ENCODE measurements around the gene PGAP1.

The PGAP1 gene

DNA sequence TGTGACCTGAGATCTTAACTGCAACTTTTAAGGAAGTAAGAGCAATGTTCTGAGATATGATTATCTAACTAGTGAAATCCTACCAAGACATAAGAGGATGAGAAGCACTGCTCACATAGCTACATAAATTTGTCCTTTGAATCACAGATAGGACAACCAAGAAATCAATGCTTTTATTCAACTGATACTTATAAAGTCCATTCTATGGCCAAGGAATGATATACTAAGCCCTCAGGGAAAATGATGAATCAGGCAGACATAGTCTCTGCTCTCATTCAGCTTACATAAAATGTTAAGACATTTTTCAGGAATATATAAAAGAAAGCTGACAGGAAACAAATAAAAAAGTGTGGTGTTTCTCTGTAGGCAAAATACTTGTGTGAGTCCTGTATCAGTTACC is 39.1 kb downstream of the PGAP1 start:
- TF ChIP-seq GATA3 (IDR thresholded peaks at IDR 0.05; ENCODE audit: low read depth, low read length): no peak
- TF ChIP-seq GATA2 (IDR thresholded peaks at IDR 0.05; ENCODE audit: low read depth, low read length): no peak

DNA sequence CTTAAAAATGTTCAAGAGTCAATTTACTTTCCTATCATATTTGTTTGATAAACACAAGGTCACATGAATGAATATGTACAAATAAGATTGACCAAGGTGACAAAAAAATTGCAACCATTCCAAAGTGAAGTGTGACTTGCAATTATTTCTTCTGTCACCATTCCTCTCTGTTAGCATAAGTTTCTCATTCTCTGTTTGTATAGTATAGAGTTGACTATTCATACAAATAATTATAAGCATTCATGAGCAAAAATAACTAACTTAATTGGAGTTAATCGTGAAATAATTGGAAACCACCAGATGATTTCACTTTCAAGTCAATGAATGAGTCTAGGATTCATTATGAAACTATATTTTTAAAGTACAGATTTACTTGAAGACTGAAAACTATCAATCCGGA is 42.1 kb downstream of the PGAP1 start:
- no peak for TF ChIP-seq GATA3 (IDR thresholded peaks at IDR 0.05; ENCODE audit: low read depth, low read length)
- no peak for TF ChIP-seq GATA2 (IDR thresholded peaks at IDR 0.05; ENCODE audit: low read depth, low read length)

DNA sequence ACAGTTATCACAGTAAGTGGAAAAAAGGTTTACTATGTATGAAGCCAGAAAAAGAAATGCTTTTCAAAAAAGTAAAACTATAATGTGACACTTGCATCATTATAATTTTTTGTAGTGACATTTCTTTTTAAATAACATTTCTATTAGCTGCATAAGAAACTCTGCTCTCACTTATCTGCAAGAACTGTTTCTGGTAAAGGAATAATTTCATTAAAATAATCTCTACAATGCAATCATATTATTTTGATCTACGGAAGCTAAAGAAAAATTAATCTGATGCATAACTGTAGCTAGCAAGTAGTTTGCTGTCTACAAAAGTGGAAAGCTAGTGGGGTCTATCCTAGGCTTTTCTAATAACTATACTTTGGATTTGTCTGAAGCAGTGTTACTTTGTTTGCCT is 50.1 kb downstream of the PGAP1 start:
- TF ChIP-seq GATA3 (IDR thresholded peaks at IDR 0.05; ENCODE audit: low read depth, low read length) (no peak), GATA2 (IDR thresholded peaks at IDR 0.05; ENCODE audit: low read depth, low read length) (no peak)

DNA sequence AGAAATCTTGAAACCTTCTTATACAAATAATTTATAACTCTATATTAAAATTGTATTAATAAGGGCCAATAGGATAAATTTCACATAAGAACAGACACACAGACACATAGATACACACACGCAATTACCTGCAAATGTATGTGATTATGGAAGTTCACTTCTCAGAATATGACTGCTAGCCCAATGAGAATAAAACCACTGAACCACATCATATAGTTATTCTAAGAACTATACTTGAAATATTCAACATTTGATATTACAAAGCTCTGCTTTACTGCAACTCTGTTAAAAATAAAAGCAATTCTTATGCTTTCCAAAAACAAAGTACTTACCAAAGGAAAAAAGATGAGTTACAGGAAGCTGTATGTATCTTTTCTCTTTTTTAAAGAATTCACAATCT is 51.1 kb downstream of the PGAP1 start:
- TF ChIP-seq GATA3 (IDR thresholded peaks at IDR 0.05; ENCODE audit: low read depth, low read length) (no peak), GATA2 (IDR thresholded peaks at IDR 0.05; ENCODE audit: low read depth, low read length) (no peak)

DNA sequence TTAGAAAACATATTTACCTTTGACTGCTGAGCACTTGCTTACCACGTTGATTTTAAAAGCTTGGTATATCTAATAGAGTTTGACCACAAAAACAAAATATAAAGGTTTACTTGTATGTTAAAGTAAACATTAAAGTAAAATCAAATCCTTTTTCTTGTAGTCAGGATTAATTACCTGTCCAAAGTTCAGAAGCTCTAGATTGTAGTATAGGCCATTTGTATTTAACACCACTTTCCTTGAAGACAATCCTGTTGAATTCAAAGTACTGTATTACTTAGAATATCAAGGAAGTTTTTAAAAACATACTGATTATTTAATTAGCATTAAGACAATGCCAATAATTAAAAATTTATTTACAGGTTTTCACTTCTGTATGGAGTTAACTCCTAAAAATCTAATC is 53.0 kb downstream of the PGAP1 start:
- TF ChIP-seq GATA3 (IDR thresholded peaks at IDR 0.05; ENCODE audit: low read depth, low read length) (no peak), GATA2 (IDR thresholded peaks at IDR 0.05; ENCODE audit: low read depth, low read length) (no peak)

DNA sequence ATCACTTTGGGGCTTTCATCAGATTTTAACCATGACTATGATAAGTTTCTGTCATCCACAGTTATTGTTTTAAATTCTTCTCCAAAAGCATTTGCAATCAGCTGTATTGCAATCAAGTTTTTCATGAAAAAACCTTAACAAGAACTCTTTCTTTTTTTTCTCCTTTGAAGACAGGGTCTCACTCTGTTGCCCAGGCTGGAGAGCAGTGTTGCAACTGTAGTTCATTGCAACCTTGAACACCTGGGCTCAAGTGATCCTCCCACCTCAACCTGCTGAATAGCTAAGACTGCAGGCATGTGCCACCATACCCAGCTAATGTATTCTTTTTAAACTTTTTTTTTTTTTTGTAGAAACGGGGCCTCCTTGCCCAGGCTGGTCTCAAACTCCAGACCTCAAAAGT is 71.9 kb downstream of the PGAP1 start:
- TF ChIP-seq GATA2 (IDR thresholded peaks at IDR 0.05; ENCODE audit: low read depth, low read length) (no peak), GATA3 (IDR thresholded peaks at IDR 0.05; ENCODE audit: low read depth, low read length) (no peak)

DNA sequence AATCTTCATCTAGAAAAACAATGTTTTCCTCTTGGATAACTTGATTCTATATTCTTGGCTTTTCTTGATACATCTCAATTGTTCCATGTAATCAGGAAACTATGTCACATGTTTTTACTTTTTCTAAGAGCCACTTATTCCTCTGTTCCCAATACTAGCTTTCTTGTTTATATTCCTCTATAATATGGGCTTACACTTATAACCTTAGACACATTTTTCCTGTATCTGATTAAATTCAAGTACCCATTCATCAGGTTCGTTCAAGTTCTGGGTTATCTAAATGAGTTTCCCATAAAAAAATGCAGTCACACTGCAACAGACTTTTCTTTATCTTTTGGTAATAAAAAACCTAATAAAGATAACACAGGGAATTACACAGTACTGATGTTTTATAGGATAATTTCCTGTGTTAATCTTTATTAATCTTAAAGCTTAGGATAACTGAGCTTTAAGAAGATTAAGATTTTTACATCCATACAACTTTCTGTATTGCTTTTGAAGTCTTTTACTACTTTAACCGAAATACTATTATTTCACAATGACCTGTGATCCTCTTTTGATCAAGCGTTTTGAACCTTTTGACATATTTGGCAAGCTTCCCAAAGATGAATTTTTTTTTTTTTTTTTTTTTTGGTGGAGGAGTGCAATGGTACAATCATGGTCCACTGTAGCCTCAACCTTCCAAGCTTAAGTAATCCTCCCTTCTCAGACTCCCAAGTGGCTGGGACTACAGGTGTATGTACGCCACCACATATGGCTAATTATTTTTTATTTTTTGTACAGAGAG is 73.0 kb downstream of the PGAP1 start:
- no peak for TF ChIP-seq GATA3 (IDR thresholded peaks at IDR 0.05; ENCODE audit: low read depth, low read length)
- no peak for TF ChIP-seq GATA2 (IDR thresholded peaks at IDR 0.05; ENCODE audit: low read depth, low read length)

DNA sequence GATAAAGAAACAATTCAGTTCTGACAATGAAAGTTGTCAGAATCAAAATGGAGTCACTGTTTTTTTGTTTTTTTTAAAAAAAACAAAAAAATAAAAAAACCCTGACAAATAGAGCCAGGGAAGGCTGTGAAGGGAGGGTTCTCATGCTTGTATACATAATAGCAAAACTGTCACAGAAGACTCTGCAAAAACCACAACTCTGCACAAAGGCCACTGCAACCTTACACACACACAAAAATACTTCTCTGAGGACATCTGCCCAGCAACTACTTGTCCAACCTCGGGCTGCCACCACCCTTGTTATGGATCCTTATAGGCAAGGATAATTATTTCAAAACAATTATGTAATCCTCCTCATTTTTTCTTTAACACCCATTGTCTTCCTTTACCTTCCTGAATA is 75.4 kb downstream of the PGAP1 start:
- TF ChIP-seq GATA3 (IDR thresholded peaks at IDR 0.05; ENCODE audit: low read depth, low read length) (no peak), GATA2 (IDR thresholded peaks at IDR 0.05; ENCODE audit: low read depth, low read length) (no peak)

DNA sequence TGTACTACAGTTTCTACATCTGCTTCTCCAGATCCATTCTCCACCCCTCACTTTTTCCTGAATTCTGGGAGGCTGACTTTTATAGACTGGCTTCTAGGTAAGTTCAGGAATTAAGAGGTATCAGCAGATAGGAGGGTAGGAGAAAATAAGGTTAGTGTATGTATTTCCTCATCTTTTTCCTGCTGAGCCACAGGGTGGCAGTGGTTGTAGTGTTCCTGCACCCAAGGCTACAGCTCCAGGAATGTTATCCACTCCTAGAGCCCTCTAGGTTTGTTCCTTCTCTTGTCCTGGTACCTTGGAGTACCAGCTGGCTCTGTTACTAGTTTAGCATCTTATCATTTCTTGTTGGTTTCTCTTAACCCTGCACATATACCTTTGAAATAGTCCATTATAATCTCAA is 76.6 kb downstream of the PGAP1 start:
- TF ChIP-seq GATA3 (IDR thresholded peaks at IDR 0.05; ENCODE audit: low read depth, low read length): no peak
- no peak for TF ChIP-seq GATA2 (IDR thresholded peaks at IDR 0.05; ENCODE audit: low read depth, low read length)

DNA sequence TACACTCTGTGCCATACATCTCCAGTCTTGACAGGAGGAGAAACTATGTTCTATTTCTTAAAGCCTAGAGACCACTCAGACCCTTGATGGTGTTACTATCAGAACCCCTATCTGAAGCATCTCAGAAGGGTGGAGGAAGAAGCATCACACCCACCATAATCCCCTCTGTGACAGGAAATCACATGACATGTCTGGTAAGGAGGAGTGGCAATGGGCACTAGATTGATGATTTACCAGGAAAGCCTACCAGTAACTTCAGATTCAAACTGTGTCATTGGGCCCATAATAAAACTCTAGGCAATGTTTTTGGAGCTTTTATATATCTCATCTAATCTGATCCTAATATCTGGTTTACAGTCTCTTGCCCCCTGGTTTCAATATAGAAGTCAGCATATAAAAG is 80.2 kb downstream of the PGAP1 start:
- TF ChIP-seq GATA3 (IDR thresholded peaks at IDR 0.05; ENCODE audit: low read depth, low read length) (no peak), GATA2 (IDR thresholded peaks at IDR 0.05; ENCODE audit: low read depth, low read length) (no peak)

DNA sequence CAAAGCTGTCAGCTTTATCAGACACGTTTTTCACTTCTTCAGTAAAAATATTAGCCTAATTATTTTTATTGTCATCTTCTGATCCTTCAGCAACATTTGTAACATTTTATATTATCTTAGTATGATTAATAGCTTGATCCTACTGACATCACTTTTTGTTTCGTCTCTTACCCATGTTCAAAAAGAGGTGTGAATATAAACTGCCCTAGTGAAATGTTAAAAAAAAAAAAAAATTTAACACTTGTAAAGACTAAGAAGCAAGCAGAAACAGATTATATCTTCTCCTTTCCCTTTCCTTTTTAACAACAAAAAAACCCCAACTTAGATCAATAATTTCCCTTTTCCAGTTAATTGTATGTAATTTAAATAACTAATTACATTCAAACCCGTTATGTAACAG is 81.1 kb downstream of the PGAP1 start:
- TF ChIP-seq GATA3 (IDR thresholded peaks at IDR 0.05; ENCODE audit: low read depth, low read length) (no peak), GATA2 (IDR thresholded peaks at IDR 0.05; ENCODE audit: low read depth, low read length) (no peak)

DNA sequence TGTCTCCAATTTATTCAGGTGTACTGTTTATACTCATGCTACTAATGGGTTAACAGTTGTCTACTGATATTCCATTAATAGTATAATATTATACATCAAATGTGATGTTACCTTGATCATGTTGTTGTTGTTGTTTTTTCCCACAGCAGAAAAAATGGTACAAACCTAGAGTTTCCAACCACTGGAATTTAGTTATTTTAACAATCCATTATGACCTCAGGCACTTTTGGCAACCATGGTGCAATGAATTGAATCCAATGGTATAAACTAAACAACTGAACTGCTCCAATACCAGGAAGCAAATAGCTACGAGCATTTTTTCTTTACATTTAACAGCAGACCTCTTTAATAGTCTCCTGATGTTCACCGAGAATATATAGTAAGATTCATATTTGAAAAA is 86.3 kb downstream of the PGAP1 start:
- TF ChIP-seq GATA3 (IDR thresholded peaks at IDR 0.05; ENCODE audit: low read depth, low read length) (no peak), GATA2 (IDR thresholded peaks at IDR 0.05; ENCODE audit: low read depth, low read length) (no peak)

DNA sequence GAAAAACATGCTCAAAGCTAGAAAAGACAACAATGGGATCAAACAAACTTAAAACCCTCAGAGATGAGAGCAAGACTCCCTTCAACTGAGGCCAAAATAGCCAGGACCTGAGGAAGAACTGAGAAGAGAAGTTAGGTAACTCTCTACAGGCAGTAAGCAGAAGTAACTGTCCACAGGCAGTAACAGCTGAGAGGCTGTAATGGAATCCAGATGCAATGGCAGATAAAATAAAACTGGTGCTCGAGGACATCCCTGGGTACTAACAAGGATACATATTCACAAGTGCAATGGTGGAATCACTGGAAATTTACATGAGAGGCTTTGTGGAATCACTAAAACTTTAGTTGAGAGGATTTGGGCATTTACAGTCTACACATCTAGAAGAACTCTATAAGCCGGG is 86.9 kb downstream of the PGAP1 start:
- TF ChIP-seq GATA2 (IDR thresholded peaks at IDR 0.05; ENCODE audit: low read depth, low read length): no peak
- no peak for TF ChIP-seq GATA3 (IDR thresholded peaks at IDR 0.05; ENCODE audit: low read depth, low read length)

DNA sequence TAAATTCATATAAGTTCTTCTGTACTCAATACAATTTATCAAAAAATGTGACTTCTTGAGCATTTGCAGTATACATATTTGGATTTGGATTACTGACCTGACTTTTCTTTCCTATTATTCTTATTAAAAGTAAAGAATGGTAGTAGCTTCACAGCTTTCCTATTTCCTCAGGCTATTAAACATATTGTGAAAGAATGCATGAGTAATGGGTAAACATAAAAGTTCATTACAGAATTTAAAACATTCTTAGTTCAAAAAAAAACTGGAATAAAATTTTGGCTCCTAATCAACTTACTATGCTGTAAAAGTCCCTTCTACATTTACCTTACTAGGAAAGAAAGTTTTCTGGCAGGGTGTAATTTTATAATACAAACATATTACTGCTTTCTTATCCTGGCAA is 90.1 kb downstream of the PGAP1 start:
- TF ChIP-seq GATA2 (IDR thresholded peaks at IDR 0.05; ENCODE audit: low read depth, low read length) (no peak), GATA3 (IDR thresholded peaks at IDR 0.05; ENCODE audit: low read depth, low read length) (no peak)

DNA sequence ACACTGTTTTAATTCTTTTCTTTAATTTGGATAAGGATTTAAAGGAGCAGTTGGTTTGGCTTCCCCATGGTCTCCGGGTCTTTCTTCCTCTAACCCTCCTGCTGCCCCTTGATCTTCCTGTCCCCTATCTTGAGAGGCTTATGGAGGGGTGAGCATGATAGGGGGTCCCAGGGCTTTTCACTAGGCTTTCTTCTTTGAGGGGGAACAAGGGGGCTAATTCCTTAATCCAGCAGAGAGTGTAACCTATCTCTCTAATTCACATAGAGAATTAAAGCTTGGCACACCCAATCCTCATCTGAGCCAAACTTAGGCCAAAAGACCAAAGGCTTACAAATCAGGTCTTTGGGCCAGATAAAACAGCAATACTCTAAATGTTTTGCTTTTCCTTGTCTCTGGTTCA is 95.8 kb downstream of the PGAP1 start:
- TF ChIP-seq GATA3 (IDR thresholded peaks at IDR 0.05; ENCODE audit: low read depth, low read length) (no peak), GATA2 (IDR thresholded peaks at IDR 0.05; ENCODE audit: low read depth, low read length) (no peak)

DNA sequence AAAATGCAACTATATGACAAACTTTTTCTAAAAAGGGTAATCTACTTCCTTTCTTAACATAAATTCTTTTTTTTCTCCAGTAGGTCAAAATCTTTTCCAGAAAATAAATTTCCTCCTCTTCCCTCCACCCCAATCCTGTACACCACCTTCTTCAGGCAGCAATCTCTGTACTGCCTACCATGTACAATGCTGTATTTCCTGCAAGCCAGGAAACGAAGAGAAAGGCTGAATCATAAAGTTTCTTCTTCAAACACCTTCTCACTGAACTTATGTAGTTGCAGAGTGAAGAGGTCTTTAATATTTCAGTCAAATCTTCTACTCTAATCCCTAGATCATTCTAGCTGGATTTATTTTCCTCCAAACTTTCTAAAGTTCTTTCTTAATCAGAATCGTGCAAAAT is 99.2 kb downstream of the PGAP1 start:
- no peak for TF ChIP-seq GATA3 (IDR thresholded peaks at IDR 0.05; ENCODE audit: low read depth, low read length)
- TF ChIP-seq GATA2 (IDR thresholded peaks at IDR 0.05; ENCODE audit: low read depth, low read length): no peak
